ENCODE measurements around the gene PPP1R3C.

PPP1R3C gene

GRCh38 chr10:91628383-91628782 is 4.5 kb downstream of the PPP1R3C start:
- DNase-seq = no peak

GRCh38 chr10:91627344-91628102 is 5.3 kb downstream of the PPP1R3C start:
- DNase-seq = no peak

- DNase-seq = no peak
Measured at GRCh38 chr10:91626936-91627335, 5.9 kb downstream of the PPP1R3C start.

- DNase-seq = no peak
Measured at GRCh38 chr10:91624633-91625032, 8.2 kb downstream of the PPP1R3C start.

- DNase-seq = no peak
Measured at GRCh38 chr10:91622601-91623000, 10.3 kb downstream of the PPP1R3C start.

- no peak for DNase-seq
Measured at GRCh38 chr10:91621483-91622113, 11.3 kb downstream of the PPP1R3C start.

- no peak for DNase-seq
Measured at GRCh38 chr10:91617072-91617609, 15.7 kb downstream of the PPP1R3C start.

GRCh38 chr10:91616137-91616536 is 16.7 kb downstream of the PPP1R3C start:
- no peak for DNase-seq

- DNase-seq = no peak
Measured at GRCh38 chr10:91614225-91614624, 18.6 kb downstream of the PPP1R3C start.

GRCh38 chr10:91613411-91614187 is 19.3 kb downstream of the PPP1R3C start:
- DNase-seq = no peak

GRCh38 chr10:91610919-91611318 is 22.0 kb downstream of the PPP1R3C start:
- DNase-seq = no peak

- DNase-seq = no peak
Measured at GRCh38 chr10:91610444-91610843, 22.4 kb downstream of the PPP1R3C start.

- DNase-seq = no peak
Measured at GRCh38 chr10:91607646-91608403, 25.0 kb downstream of the PPP1R3C start.

GRCh38 chr10:91605968-91606367 is 26.9 kb downstream of the PPP1R3C start:
- DNase-seq = no peak

GRCh38 chr10:91604553-91605534 is 28.0 kb downstream of the PPP1R3C start:
- DNase-seq = no peak

GRCh38 chr10:91603931-91604331 is 28.9 kb downstream of the PPP1R3C start:
- DNase-seq = no peak

GRCh38 chr10:91602868-91603568 is 29.9 kb downstream of the PPP1R3C start:
- DNase-seq = no peak

- no peak for DNase-seq
Measured at GRCh38 chr10:91602449-91602848, 30.4 kb downstream of the PPP1R3C start.

- no peak for DNase-seq
Measured at GRCh38 chr10:91601212-91601611, 31.7 kb downstream of the PPP1R3C start.

GRCh38 chr10:91598211-91598977 is 34.5 kb downstream of the PPP1R3C start:
- no peak for DNase-seq

Data from activated CD4-positive, alpha-beta T cell treated with anti-CD3 and anti-CD28 coated beads, Interleukin-2, amount 50 U/mL, for 16 hours (primary cell).